AG20443 (cell line): ENCODE data around the gene ANKZF1.

ENCODE experiments used
- DNase-seq: peaks from one replicate; pipeline ENCODE4 v3.0.0; 2012; ENCODE audit warnings: low spot score, mixed read lengths

Gene ANKZF1

DNA sequence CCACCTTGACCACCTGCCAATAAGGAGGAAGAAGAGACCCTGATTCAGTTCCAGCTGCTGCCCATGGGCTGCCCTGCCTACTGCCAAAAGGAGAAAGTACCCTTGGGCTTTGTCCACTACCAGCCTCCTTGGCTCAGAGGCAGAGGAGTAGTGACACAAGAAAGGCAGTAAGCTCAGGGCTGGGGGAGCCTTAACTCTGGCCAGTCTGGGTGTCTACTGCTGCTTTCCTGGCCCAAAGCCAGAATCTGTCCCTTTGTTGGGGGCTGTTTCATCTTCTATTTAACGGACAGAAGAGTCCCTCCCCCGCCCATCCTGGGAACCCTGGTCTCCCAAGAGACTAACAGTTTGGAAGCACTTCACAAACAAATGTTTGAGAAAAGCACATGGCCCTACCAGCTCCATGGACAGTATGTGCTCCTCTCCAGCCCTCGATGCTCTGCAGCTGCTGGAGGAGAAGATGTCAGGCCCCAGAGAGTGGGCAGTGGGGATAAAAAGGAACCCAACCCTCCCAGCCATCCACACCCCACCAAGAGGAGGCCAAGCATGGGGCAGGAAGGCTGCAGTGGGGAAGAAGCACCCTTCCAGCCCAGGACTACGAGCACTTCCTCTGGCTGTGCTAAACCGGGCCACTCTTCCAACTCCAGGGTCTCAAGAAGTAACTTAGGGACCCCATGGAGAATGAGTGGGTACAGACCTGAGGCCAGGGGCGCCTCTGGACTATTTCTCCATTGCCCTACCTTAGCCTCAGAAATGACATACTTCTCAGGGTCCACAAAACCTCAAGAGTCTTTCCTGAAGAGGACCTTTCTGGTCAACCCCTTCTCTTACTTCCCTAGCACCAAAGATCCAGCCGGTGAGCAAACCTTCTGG lies 1.3 kb upstream of the ANKZF1 start:
- peak; percentile 13 for DNase-seq

DNA sequence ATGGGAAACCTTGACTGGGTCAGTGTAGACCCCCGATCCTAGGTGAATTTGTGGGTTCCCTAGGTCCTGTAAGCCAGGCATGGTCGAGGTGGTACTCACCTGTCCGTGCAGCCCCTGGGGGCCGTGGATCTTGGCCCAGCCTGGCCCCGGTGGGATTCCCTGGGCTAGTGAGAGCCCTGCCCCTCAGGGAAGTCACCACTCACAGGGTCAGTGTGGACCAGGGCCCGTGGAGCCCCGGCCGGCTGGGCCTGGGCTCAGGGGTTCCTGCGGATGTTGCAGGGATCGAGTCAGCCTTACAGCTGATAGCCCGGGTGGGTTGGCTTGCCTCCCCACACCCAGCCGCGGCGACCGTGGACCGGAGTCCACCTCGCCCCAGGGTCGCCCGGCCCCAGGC lies 698 bp upstream of the ANKZF1 start:
- DNase-seq = no peak

DNA sequence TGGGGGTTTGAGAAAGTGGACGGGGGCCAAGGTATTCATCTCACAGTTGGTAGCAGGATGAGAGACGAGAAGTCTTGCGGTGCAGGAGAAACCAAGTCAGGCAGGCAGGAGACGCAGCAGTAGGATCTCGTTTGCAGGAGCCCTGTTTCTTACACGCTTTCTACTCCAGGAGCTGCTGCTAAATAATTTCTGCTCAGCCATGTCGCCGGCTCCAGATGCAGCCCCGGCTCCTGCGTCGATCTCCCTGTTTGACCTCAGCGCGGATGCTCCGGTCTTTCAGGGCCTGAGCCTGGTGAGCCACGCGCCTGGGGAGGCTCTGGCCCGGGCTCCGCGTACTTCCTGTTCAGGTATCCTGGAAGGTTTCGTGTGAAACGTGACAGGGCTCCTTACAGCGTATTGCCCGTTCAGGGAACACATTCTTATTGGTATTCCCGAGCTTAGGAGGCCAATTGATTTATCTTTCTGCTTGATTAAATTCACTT lies 494 bp downstream of the ANKZF1 start:
- peak; percentile 58 for DNase-seq

DNA sequence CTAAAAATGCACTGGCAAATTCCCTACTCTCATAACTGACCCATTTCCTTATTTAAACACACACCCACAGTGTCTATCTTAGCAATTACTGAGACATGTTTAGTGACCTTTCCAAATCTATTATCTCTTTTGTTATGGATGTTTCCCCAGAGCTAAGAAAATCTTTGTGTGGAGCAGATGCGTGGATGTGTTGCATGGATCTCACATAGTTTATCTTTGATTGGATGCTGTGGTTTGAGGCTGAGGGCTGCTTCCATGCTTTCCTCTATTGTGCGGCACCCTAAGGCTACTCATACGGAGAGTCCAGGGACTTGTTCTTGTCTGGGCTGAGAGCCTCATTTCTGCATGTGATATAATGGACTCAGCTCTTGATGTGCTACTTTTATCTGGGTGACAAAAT lies 4.7 kb downstream of the ANKZF1 start:
- DNase-seq = no peak

DNA sequence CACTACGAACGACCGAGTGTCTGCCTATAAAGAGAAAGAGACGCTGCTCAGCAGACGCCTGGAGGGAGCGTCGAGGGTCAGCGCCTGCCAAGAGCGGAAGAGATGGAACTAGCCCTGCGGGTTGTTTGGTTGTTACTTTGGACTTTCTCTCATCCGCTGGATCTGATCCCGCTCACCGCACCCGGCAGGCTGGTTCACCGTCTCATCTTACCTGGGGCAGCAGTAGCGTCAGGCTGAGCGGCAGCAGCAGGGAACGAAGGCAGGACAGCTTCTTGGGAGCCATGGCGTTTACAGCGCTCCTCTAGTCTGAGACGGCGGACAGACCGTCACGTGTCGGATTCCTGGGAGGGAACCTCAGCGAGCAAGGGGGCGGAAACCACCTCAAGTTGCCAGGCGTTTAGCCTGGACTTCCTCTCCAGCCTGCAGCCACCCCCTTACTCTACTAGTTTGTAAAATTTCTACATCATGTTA lies 13.7 kb downstream of the ANKZF1 start:
- peak; percentile 23 for DNase-seq

DNA sequence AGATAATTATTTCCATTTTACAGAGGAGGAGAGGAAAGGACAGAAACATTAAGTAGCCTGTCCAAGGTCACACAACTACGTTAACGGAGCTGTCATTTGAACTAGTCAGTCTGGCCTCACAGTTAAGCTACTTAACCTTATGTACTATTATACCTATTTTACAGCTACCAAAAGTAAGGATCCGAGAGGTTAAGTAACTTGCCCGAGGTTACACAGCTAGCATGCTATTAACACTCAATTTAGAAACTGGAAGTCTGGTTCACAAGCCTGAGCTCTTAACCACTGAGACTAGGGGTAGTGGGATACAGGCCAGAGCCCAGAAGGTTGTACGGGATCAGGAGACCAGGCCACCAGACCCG lies 15.2 kb downstream of the ANKZF1 start:
- no peak for DNase-seq

DNA sequence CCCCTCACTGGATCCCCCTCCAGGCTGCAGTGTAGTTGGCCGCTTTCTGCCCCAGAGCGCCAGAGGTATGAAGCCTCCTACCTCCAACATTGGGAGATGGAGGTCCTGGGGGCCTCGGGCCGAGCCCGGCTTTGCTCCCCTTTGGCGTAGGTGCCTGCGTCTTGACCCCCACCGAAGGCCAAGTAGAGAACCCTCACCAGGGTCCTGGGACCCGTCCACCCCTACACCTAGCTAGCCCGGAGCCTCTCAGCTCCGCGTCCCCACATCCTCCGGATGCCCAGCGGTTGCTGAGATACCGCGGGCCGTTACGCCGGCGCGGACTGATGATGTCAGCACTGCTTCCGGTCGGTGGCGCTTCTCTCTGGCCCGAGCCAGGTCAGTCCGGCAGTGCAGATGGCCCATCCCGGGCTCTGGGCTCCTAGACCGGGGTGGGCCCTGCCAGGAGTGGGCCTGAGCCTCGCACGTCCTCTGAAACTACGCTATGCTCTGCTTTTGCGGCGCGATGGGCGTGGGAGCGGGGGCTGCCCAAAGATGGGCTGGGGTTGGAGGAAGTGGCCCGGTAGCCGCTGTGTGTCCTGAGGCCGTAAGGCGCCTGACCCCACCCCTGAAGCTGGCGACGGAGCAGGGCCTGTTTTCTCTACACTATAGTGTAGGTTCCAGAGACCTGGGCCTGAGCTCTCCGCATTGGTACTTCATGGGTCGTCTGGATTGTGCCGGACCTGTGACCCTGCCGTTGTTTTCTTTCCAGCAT lies 15.7 kb downstream of the ANKZF1 start, which contains the start of the genes GLB1L and STK16:
Gene GLB1L (minus strand): TSS at position 297 of the 751 bp plus-strand sequence. CDS start 1,871 bp downstream, outside the sequence.
Gene STK16 (plus strand): TSS at position 332 of the 751 bp plus-strand sequence. CDS start 521 bp downstream, outside the sequence.
- DNase-seq = peak; percentile 97

DNA sequence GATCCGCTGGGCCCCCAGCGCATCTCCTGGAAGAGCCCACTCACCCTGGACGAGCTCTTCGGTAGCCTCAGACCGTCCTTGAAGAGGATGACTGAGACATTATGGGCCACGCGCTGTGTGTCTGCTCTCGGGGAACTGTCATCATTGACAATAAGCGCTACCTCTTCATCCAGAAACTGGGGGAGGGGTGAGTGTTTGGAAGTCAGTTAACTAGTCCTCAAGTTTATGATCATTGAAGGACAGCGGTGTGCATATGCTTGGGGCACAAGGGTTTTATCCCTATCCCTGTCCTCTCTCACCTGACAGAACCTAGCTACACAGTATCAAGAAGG lies 16.3 kb downstream of the ANKZF1 start:
- DNase-seq = no peak

DNA sequence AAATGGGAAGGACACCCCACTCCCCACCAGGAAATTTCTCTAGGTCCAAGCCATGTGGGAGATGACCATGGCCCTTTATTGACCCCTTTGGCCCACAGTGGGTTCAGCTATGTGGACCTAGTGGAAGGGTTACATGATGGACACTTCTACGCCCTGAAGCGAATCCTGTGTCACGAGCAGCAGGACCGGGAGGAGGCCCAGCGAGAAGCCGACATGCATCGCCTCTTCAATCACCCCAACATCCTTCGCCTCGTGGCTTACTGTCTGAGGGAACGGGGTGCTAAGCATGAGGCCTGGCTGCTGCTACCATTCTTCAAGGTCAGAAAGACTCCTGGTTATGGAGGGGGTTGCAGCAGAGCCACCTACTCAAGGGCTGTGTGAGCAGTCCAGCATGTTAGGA lies 17.0 kb downstream of the ANKZF1 start:
- no peak for DNase-seq

DNA sequence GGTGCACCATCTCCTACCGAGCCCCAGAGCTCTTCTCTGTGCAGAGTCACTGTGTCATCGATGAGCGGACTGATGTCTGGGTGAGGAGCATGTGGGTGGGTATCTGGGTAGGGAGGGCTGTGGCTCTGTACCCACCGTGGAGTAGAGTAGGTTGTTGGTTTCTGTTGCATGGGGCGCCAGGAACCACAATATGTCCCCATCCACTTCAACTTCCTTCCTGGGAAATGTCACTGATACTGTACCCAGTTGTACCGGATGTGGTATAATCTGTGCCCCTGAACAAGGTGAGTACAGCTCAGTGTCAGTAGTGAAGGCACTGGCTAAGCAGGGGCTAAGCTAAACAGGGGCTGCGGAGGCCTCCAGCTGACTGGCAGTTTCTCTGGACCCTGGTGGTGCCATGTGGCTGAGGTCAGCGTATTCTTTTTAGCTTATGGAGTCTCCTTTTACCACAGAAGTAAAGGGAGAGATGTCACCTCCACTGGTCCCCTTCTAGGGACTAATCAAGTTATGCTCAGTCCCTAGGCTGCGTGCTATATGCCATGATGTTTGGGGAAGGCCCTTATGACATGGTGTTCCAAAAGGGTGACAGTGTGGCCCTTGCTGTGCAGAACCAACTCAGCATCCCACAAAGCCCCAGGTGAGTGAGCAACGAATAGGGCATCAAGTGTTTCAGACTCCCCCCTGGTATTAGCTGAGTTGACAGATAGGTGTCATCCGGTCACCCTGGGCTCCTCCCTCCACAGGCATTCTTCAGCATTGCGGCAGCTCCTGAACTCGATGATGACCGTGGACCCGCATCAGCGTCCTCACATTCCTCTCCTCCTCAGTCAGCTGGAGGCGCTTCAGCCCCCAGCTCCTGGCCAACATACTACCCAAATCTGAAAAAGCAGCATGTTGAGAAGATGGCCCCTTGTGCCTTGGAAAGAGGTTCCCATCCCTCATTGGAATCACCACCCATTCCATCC lies 18.4 kb downstream of the ANKZF1 start:
- DNase-seq = no peak

DNA sequence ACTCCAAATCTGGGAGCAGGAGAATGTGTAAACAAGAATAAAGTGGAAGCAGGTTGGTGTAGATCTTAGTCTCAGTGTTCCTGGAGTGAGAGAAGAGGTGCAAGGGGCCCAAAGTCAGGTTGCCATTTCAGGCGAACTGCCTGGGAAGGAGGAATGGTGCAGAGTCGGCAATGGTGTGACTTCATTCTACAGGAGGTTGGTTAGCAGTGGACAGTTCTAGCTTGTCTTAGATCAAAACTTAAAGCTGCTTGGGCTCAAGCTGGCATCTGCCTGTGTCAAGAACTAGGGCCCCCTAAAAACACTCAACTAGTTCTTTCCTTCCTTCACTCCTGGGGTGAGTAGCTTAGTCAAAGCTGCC lies 19.2 kb downstream of the ANKZF1 start:
- DNase-seq = no peak

DNA sequence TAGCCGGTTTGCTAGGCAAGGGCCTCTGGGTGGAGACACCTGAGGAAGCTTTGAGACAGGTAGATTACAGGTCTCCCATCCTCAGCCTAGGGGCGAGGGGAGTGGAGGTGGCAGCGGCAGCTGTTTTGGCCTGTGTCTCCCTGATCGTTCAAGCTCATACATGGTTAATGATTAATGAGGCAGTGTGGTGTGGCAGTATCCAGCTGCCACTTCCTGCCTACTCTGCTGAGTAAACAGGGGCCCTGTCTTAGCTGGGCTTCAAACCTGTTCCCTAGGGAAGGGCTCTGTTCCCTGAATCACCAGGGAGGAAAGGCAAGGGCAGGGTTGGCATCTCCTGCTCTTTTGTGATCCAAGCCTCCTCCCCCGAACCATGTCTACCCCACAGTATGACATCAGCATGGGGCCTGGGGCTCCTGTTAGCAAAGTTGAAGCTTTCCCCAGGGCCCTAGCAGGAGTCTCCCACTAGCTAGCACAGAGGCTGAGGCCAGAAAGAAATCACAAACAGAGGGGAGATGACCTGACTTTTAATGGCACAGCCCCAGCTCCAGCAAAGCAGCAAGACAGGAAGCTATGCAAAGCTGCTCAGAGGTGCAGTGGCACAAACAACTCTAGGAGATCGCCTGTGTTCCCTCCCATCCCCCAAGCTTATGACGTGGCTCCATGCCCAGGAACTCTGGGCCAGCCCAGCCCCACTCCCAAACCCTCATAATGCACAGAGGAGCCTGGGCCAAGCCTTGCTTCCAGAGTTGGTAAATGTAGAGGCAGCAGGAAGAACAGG lies 19.8 kb downstream of the ANKZF1 start:
- peak; percentile 57 for DNase-seq

DNA sequence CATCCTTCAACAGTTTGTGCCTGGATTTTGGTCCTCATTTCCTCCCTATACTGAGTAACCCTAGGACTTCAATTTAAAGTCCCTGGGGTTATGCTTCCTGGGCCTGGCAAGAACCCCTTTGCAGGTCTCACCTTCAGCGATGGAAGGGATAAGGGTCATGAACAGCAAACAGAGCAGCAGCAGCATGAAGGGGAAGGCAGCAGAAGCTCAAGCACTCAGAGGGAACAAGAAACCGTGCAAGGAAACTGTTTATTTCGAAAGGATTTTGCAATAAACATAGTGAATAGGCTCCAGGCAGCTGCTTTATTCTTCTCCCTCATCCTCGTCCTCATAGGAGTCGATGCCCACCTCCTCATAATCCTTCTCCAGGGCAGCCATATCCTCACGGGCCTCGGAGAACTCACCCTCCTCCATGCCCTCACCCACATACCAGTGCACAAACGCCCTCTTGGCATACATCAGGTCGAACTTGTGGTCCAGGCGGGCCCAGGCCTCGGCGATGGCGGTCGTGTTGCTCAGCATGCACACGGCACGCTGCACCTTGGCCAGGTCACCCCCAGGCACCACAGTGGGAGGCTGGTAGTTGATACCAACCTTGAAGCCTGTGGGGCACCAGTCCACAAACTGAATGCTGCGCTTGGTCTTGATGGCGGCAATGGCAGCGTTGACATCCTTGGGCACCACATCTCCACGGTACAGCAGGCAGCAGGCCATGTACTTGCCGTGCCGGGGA lies 20.6 kb downstream of the ANKZF1 start:
- no peak for DNase-seq

DNA sequence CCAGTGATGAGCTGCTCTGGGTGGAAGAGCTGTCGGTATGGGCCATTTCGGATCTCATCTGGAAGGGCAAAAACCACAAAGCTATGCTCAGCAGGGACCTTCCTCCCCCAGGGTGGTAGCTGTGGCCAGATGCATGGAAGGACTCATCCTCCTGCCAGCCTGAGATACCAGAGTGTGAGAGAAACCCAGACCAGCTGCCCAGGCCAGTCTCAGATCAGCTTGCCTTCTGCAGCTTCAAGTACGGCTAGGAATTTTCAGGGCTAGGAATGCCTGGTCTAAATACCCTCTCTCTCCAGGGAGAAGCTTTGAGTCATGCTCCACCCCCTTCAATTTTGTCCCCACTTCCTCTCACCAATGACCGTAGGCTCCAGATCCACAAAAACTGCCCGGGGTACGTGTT lies 22.1 kb downstream of the ANKZF1 start:
- no peak for DNase-seq

DNA sequence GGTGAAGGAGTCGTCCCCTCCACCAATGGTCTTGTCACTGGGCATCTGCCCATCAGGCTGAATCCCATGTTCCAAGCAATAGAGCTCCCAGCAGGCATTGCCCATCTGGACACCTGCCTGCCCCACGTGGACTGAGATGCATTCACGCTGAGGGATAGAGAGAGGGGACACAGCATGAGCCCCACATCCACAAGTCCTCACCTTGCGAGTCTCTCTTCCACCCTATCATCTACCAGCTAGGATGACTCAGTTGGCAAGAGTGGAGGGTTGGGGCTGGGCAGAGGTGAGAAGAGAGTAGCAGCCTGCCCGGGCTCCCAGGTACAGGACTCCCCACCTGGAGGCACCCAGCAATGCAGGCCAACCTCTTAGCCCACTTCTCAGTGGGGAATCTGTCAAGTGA lies 22.5 kb downstream of the ANKZF1 start:
- DNase-seq = no peak

DNA sequence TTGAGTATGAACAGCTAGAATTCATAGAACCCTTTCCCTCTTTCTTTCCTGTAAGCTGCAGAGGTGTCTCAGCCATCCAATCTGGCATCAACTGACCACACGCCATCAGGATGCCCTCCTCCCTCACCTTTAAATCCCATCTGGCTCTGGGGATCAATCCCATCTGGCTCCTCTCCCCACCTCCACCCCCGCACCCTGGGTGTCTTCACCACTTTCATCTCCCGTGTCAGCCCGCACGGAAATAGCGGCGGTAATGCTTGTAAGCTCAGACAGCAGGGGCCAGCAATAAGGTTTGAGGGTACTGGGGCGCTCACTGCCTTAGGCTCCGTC lies 22.9 kb downstream of the ANKZF1 start:
- no peak for DNase-seq

DNA sequence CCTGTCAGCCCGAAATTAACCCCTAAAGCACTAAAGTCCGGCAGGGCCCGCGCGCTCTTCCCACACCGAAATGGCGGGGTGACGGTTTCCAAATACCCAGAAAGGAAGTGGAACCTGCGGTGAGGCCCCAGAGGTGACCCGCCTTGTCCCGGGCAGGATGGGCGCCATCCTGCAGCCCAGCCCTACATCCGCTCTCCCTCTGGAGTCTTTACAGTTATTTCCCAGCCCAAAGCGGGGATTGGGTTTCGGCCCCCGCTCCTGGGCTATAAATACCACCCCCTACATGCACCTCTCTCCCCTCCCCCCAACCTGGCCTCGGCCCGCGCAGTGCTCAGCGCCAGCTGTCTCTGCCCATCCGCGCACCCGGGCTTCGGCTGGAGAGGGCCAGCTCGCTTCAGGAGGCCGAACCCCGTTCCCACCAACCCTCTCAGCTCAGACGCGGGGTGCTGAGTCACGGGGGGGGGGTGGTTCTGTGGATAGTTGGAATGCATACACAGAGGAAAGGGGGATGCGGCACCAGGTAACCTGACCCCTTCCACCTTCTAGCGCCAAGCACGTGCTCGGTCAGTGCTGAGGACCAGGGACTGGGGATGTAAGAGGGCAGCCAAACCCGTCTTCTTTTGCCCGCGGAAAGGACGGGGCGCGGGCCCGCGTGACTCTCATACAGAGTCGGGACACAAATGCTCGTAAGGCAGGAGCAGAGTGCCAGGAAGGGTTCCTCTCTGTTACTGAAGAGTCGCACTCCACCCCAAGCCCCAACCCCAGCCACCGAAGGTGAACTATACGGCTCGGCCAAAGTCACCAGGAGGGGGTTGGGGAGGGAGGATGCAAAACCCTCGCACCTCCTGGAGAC lies 23.5 kb downstream of the ANKZF1 start, which contains the start of gene TUBA4B:
Gene TUBA4B (plus strand): TSS at position 344 of the 853 bp plus-strand sequence. CDS start 165 bp downstream, at position 509.
- peak; percentile 43 for DNase-seq

DNA sequence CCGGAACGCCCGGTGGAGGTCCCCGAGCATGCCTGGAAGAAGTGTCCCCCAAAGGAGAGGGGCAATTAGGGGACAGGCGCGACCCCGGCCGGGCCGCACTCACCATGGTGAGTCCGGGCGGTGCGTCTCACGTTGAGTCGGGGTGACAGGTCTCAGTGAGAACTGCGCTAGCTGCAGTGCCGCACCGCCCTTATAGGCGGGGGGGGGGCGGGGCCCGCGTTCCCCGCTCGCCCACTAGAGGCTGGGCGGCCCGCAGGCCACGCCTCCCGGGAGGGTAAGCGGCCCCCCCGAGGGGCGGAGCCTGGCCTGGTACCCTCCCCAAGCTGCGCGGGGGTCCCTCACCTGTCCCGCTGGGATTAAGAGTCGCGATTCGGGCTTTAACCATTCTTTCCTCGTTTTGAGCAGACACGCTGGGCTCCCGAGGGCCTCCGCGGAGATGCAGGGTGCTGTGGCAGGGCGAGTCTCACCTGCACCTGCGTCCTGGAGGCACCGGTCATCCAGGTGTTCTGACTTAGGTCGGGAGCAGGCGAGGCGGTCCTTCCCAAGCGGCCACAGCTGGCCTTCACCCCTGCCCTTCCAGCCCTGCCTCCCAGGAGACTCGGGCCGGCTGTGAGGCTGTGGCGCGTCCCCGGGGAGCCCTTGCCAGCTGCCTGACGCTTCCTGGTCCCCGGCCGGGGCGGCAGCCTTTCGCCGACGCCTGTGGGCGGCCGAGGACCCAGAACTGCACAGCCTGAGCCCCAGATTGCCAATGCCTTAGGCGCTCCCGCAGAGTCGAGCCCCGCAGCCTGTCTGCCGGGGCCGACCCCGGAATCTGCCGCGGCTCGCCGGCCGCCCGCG lies 24.4 kb downstream of the ANKZF1 start, which contains the start of gene TUBA4A:
Gene TUBA4A (minus strand): TSS at position 166 of the 837 bp plus-strand sequence. CDS start 60 bp downstream, at position 106.
- DNase-seq = peak; percentile 98
